ENCODE measurements around the gene TOP3B.
A peak's percentile ranks its signal among the peaks of the same experiment; 100 is the strongest.

Gene TOP3B

DNA sequence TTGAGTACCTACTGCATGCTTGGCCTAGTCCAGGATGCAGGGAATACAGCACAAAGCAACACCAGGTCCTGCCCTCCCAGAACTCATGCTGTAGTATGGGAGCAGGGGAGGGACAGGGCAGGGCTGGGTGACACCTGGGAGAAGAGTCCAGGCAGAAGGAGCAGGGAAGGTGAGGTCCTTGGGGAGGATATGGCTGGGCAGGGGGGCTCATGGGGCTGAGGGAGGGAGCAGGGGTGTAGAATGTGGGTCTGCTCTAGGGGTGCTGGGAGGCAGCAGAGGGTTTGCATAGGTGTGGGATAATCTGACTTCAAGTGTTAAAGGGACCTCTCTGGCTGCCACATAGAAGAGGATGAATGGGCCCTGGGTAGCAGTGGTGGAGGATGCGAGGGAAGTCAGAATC is 4.8 kb downstream of the TOP3B start:
- no peak for DNase-seq

DNA sequence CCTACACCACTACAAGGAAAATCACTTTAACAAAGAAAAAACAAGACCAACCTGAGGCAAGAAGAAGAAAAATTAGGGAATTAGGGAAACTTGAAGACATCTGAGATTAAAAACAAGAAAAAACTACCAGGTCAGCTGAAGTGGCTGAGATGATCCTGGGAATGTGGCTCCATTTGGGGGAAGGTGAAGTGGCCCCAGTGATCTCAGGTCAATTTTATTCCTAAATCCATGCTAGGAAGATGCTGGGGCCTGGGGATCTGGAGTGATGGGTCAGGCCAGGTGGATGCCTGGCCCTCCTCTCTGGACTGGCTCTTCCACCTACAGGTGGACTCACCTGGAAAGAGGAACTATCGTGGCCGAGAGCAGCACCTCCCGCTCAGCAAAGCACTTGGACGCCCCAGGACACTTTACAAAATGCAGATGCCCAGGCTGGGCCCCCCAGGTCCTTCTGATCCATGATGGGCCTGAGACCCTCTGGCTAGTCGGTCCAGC is 6.7 kb downstream of the TOP3B start:
- DNase-seq, result no peak

DNA sequence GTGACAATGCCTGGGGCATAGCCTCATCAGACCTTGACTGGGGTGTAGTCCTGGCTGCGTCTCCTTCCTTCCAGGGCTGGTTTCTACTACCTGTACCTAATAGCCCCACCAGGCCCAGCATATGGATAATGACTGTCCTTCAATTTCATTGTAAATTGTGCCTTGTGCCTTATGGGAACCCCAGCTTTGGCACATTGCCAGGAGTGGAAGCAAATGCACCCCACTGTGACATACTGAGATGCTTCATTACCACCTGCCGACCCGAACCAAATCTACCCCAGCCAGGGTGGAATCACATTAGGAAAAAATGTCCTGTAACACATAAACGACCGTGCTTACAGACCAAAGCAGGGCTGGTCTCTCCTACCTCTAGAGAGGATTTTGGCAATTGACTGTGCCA is 7.3 kb downstream of the TOP3B start:
- no peak for DNase-seq

DNA sequence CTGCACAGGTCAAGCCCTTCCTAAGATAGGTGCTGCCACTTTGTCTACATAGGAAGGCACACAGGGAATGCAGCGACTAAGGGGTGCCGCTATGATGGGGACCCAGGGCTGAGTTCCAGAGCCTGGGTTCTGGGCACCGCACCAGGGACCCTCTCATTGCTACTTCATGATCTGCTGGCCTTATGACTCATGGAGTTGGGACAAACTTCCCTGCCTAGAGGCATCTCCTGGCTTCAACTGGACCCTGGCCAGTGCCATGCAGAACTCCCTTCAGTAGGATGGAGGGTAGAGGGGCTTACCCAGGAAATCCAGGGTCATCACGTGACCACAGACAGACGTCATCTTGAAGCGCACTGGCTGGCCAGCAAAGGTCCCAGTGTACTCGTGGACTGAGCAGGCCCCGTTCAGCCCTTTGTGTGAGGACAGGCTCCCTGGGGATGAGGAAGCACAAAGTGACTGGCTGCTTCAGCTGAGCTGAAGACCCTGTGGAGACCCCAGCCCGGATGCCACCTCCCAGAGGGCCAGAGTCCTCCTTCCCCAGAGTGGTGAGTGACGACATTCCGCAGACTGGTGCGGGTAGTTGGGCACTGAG is 8.4 kb downstream of the TOP3B start:
- DNase-seq, result no peak

DNA sequence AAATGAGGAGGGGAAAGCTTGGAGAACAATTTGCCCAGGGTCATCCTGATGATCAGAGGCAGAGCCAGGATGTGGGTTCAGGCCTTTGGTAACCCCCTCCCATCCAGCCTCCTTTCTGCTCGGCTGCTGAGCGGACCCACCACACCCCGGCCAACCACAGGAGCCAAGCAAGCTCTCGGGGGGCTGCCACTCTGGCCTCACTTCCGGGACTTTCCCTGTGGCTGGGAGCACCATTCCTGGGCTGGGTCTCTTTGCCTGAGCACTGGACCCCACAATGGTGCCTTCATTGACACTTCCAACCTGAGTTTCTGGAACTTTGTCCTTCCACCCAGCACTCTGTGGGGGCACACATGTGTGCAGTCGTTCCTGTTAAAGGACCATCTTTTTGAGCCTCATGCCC is 9.8 kb downstream of the TOP3B start:
- no peak for DNase-seq

DNA sequence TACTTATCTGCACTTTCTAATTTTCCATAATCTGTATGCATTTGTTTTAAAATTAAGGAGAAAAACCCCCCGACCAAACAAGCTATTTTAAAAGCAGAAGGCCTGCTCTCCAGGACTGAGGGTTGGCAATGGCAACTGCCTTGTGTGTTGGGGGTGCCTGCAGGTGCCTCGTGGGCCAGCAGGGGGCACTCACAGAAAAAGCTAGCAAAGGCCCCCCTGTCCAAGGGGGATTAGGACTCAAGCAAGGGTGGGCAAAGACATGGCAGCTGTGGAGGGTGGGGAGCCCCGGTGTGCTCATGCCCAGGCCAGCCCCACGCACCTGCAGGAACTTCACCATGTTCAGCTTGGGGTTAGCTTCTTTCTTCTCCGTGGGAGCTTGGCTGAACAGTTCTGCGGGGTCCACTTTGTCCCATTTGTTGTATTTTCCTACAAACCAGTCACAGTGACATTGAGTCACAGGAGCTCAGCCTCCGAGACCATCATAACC is 10.3 kb downstream of the TOP3B start:
- DNase-seq, result peak; percentile 38

DNA sequence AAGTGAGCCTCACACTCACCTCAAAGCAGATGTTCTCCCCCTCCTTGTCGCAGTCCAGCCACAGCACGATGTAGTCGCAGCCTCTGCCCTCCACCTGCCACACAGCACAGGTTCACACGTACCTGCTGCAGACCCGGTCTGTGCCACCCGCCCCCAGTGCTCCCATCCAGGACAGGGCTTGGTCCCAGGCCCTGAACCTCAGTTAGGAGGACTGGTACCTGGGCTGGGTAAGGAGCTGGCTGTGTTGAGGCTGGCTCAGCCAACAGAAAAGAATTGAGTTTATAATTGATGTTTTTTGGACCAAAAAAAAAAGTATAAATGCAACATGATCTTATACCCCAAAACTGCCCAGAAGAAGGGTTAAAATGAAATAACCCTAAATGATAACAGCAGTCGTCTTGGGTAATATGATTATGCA is 10.7 kb downstream of the TOP3B start:
- no peak for DNase-seq

DNA sequence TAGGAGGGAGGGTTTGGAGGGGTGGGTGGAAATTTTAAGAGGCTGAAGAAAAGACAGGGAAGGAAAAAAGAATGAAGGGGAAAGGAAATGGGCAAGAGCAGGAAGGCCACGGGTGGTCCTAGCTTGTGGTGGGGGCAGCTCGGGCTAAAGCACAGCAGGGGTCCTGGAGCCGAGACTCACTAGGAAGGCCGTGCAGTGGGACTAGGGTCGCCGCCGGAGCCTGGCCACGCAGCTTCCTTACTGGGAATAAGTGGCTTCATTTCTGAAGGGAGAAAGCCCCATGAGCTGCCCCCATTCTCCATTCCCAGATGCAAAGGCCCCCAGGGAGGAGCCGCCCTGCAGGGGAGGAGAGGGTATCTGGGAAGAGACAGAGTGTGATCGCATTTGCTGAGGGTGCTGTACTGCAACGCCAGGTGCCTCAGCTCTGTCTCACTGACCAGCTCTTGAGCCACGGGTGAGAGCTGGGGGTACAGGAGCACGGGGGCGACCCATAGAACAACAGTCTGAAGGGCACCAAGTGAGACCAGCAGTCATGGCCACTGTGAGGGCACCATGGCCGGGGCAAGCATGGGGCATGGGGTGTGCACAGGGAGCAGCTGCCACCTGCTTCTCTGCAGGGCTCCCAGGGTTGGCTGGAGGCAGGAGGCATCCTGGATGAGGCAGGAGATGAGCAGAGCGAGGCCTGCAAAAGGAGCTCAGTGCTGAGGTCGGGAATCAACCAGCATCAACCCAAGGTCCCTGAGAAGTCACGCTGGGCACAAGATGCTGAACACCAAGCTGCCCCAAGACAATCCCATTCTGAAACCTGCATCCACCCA is 11.6 kb downstream of the TOP3B start:
- DNase-seq, result no peak

DNA sequence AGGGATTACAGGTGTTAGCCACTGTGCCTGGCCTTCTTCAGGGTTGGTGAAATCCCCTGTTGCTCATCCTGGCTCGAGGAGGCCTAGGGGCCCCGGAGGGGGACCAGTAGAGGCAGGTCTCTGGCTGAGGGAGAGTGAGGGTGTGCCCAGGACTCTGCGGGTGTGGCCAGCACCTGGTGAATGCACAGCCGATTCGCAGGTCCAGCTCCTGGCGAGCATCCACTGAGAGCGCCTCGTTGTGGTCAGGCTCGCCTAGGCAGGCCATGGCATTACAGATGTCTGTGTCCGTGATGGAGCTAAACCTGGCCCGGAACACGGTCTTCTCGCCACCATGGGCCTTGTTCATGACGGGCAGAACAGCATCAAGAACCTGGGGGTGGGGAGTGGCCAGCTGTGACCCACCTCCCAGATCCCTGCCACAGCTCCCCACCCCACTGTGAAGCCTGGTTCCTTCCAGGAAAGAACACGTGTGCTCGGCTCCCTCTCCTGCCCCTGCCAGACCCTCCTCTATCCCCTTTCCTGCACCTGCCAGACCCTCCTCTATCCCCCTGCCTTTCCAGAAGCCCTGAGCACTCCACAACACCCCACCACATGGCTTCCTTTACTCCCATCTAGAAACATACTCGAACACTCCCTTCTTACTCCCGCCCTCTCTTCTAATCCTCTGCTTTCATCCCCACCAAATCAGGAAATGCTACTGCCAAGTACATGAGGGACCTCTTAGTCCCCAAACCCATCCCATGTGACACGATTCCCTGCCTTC is 12.4 kb downstream of the TOP3B start:
- no peak for DNase-seq

DNA sequence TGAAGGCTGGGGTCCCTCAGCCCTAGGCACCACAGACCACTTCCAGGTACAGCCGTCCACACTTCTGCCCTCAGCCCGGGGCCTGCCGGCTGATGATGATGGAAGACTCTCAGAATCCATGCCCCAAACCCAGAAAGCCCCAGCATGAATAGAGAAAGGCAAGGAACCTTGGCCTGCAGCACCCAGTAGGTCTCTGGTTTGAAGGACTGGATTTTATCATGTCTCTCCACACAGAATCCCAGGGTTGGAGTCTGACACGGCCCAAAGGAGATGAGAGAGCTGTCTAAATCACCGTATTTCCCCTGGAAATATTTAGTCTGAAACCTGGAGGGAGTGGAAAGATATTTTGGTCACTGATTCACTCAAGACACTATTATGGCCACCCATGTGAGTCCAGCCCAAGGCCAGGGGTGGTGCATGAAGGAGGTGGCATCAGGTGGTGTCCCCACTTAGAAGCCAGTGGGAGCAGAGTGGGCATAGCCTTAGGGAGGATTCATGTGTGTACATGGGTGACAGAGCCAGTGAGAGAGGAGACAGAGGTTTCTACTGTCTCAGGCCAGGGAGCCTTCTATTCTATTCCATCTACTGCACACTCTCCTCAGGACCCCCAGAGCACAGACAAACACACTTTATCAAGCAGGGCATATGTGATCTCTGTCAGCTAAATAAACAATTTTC is 14.0 kb downstream of the TOP3B start:
- no peak for DNase-seq

DNA sequence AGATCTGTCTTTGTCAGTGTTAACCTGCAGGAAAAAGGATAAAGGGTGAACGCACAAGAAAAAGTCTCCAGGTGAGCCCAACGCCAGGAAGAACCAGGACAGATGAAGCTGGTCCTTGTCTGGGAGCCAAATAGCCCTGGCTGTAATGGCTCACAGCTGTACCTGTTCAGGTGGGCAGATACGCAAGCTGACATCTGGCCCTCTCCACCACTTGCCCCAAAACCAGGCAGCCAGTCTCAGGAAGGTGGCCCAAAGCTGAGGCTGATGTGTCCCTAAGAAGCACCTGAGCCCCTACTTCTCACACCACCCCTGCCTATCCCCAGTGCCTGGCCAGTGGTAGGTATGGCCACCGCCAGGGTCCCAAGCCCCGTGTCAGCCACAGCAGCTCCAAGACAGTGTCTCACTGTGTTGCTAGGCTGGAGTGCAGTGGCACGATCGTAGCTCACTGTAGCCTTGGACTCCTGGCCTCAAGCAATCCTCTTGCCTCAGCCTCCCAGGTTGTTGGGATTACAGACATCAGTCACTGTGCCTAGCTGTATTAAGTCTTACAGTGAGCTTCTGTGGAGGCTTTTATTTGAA is 14.8 kb downstream of the TOP3B start:
- DNase-seq, result no peak

DNA sequence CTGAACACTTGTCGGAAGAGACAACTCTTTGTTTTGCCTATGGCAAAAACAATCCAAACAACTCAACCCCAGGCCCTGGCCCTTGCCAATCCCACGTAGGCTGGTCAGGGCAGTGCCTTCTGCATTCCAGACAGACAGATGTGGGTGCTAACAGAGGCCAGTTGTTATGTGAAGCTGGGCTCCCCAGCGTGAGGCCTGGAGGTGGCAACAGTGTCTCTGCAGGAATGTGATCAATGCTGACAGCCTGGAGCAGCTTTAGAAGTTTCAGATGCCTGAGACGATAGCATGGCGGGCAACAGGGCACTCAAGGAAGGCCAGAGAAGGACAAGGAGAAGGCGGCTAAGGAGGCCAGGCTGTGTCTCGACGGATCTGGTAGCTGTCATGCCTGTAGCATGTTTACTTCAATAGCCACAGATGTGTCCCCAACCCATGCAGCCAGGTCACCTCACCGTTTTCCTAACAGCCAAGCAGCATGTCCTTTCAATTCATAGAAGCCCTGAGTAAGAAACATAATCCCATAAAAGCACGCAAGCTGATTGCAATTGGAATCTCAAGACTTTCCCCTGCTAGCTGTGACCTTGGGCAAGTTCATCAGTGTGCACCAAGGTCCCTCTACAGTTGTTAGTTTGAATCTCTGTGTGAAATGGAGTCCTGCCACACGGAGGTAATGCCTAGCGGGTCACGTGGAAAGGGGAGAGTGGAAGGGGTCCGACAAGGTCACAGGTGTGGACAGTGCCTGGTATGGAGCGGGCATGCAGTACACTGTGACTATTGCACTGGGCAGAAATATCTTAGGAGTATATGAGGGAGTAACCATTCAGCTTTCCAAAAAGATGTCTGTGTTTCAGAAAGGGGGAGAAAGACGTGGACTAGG is 15.7 kb downstream of the TOP3B start:
- no peak for DNase-seq

DNA sequence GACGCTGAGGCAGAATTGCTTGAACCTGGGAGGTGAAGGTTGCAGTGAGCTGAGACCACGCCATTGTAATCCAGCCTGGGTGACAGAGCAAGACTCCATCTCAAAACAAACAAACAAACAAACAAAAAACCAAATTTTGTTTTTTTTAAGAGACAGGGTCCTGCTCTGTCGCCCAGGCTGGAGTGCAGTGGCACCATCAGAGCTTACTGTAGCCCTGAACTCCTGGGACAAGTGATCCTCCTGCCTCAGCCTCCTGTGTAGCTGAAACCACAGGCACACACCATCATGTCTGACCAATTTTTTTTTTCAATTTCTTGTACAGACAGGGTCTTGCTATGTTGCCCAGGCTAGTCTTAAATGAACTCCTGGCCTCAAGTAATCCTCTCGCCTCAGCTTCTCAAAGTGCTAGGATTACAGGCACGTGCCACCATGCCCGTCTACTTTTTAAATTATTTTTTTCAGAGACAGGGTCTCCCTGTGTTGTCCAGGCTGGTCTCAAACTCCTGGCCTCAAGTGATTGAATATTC is 16.8 kb downstream of the TOP3B start:
- no peak for DNase-seq

DNA sequence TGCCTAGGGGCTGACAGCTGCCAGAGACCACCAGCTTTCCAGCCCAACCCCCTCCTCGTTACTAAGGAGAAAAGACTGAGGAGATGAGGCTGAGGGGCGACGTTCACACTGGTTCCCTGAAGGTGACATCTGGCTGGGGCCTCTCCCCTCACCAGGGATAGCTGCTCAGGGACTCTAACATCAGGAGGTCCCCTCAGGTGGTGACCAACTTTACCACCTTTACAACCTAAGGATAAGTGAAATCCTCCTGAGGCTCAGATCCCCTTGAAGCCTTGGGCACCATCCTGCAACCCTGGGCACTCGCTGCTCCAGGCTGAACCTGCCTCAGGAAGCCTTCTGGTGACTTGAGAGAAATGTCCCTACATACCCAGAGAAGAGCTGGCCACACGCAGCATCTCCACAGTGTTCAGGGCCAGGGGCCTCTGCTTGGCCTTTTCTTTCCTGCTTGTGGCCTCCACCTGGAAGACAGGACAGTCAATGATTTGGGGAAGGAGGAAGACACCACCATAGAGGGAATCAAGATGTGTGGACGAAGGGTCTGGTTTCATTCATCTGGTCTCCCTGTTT is 17.6 kb downstream of the TOP3B start:
- no peak for DNase-seq

DNA sequence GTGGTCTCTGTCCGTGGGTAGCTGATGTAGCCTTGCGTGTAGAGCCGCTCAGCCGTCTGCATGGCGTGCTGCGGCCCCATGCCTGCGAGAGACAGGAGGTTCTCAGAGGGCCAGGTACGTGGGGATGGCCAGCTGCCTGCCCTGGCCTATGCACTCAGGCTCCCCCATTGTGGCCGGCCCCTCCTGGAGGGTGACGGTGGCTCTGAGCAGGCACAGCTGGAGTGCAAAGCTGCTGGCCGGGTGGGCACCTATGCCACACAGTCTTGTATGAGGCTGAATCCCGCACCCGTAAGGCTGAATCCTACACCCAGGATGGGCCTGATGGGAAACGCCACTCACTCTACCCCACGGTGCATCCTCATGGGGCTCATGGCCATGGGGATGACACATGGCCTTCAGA is 18.4 kb downstream of the TOP3B start:
- no peak for DNase-seq

DNA sequence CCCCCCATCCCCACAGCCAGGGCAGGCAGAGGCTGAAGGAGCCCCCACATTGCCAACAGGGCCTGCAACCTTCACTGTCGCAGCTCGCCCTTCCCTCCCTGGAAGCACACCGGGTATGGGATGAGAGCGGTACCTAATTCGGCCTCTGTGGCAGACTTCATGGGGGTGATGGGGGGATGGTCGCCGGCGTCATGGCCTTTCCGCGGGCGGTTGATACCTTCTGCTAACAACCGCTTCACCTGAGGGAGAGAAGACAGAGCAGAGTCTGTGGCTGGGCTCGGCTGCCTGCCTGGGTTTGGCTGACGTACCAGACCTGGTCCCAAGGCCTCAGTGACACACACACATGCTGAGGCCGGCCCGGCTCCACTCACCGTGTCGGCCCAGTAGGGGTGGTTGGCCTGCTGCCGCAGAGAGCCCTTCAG is 18.8 kb downstream of the TOP3B start:
- no peak for DNase-seq

DNA sequence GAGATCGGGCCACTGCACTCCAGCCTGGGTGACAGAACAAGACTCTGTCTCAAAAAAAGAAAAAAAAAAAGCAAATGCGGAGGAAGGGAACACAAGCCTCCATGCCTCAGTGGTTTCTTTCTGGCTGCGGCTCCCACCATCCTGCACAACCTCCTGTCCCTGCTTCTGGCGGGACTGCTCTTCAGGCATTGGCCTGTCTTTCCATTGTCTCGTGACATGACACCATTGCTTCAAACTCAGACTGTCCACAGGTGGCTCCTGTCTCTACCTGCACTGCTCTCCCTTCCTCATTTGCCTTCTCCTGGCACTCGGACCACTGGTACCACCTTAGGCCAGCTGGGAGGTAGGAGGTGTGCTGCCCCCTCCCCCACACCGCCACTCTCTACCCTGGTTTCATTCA is 19.3 kb downstream of the TOP3B start:
- DNase-seq, result no peak

DNA sequence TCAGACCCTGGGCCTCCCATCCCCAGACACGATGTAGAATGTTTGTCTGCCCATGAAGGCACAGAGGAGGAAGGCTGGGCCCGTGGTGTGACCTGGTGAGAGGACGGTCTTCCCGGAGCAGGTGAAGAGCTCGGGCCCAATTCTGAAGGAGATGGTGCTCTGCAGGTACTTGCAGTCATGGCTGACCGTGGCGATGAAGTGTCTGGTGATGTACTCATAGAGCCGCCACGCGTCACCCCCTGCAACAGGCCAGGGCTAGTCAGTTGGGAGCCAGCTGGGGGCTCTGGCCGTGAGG is 20.0 kb downstream of the TOP3B start:
- DNase-seq, result no peak

DNA sequence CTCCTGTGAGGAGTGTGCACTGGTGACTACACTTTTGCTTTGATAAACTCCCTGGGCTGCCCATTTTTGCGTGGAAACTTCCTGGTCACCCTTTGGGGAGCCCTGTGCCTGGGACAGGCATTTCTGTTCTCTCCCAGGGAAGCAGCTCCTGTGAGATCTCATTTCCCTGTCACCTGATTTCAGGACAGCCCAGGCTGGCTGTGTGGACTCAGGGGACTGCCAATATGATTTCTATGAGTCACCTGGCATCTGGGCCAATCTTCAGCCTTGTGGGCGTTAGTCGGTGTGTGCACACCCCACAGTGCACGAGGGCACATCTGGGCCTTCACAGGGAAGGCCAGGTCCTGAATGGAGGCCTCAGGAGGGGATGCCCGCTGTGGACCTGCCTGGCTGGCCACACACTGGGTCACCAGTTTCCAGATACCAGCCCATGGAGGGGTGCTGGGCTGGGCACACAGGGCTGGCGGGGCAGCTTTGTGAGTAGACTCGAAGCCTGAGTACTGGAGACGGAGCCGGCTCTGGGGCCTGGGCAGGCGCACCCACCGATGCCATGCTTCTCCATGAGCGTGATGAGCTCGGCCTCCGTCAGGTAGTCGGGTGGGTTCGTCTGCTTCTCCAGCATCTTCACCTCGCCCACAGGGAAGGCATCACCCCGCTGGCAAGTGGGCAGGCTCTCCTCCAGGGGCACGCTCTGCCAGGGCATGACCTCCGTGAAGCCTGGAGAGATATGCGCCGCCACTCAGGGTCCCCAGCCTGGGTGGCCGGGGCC is 20.5 kb downstream of the TOP3B start:
- DNase-seq, result no peak

DNA sequence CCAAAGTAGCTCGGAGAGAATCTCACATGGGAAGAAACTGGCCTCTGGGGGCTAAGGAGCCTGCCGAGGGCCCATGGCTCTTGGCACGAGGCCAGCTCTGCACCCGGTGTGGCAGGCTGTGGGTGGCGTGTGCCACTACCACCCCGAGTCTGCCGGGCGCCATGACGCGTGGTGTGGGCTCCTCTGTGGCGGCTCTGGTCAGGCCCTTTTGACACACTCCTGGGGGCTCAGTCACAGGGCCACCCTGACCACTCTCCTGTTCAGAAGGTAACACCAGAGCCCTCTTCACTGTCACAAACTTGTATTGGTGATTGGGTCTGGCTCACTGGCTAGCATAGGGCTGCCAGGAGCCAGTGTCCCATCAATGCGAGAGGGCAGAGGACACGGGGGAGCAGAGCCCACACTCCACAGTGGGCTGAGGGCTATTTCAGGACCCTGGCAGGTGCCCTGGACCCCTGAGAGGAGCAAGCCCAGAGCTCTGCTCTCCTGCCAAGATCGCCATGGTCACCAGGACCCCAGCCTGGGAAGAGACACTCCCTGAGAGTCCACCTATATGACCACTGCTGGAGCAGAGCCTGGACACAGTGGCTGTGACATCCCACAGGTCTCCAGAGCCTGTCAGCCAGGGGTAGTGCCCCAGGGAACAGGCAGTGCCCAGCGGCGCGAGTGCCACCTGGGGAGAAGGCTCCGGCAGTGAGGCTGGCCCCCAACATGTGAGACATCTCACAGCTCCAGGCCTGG is 21.3 kb downstream of the TOP3B start:
- DNase-seq, result no peak

Data from activated T-cell treated with anti-CD3 and anti-CD28 coated beads for 4 hours (primary cell).